Measurements from ENCODE around the gene NPM3.
A peak's percentile ranks its signal among the peaks of the same experiment; 100 is the strongest.

The NPM3 gene

GRCh38 chr10:101782811-101783735, at the start of gene NPM3:
NPM3 (minus strand) TSS chr10:101783446; CDS start chr10:101783390, 56 bp downstream.
- Mint-ChIP-seq H3K36me3 (ENCODE audit: low read depth) (peaks cover 50% of the 10 kb centered on the region), H3K27me3 (peaks cover 24% of the 10 kb centered on the region), H3K9me3 (no peaks in the 10 kb centered on the region), H3K4me3 (peak within 1 kb of the TSS; percentile 100), H3K4me1 (ENCODE audit: low read depth) (peaks cover 58% of the 10 kb centered on the region), H3K27ac (peak within 1 kb of the TSS; percentile 91)
- intact Hi-C loops (cut with micrococcal nuclease): loop anchor here (5.0 kb wide), 2 partner anchors 34 to 571 kb away; partner anchors contain the start of gene OGA

DNA sequence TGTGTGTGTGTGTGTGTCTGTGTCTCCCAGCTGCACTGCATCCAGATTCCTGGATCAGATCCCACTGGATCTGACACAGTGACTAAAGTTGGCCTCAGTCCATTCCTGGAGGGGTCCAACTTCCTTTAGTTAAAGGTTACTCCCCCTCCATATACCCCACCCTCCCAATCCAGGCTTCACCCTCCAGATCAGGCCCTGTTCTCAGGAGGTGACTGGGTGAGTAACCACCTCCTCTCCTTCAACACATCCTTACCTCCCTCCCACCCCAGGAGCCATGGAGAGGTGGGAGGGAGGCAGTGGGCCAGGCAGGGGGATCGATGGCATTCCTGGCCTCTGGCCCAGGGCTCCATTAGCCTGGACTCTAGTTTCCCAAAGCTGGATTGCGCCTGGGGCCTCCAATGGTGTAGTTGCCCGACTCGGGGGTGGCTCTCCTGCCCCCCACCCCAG, 49.1 kb upstream of the NPM3 start:
- Mint-ChIP-seq H3K9me3 (no peaks in the 10 kb centered on the region), H3K4me1 (ENCODE audit: low read depth) (peaks cover 67% of the 10 kb centered on the region), H3K27me3 (no peaks in the 10 kb centered on the region), H3K27ac (no peak overlapping the region), H3K36me3 (ENCODE audit: low read depth) (peaks cover 16% of the 10 kb centered on the region), H3K4me3 (no peak overlapping the region)
- intact Hi-C loops (cut with micrococcal nuclease): no loop called here

DNA sequence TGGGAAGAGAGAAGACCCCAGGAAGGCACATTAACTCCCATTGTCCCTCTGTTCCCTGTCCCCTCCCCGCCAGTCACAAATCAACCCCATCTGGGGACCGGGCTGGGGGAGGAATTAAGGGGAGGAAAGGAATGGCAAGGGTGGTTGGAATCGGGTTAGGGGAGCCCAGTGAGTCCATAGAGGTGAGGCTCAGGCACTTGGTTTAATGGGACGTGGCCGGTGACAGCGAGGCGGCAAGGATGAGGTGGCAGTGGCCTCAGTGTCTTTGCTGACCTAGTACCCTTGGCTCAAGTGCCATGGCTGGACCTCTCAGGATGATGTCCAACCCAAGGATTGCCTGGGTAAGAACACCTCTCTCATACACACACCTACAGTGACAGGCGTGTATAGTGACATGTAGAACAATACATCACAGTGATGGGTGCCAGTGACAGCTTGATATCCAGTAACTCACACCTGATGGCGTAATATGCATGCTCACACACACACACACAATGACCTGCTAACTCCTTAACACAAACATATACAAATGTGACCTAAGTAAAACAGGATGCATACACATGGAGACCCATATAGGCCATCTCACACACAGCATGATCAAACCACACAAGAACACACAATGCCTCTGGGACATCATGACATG, 48.0 kb upstream of the NPM3 start:
- intact Hi-C loops (cut with micrococcal nuclease): no loop called here
- H3K27ac Mint-ChIP-seq: peak overlapping the region; percentile 86

DNA sequence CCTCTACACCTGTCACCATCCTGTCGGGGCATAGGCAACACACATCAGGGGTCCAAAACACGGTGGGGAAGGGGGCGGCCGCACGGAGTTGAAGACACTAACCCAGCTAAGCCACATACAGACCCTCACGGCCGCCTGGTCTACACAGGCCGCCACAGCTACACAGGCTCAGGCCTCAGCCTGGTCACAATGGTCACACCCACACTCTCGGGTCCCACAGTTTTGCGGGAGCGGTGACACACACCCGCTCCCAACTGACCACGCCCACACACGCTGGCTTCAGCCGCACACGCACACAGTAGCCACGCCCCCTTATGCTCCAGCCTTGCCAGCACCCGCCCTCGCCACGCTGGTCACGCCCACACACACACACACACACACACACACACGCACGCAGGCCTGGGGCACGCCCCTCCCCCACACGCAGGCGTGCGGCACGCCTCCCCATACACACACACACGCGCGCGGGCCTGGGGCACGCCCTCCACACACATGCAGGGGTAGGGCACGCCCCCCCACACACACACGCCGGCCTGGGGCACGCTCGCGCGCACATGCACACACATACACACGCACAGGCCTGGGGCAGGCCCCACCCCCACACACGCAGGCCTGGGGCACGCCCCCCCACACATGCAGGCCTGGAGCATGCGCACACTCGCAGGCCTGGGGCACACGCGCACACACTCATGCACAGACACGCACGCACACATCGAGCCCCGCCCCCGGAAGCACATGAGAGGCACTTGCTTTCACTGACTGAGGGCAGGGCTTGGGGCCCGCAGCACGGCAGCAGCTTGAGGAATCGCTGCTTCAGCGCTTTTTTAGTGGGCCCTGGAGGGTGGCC, 47.3 kb upstream of the NPM3 start:
- intact Hi-C loops (cut with micrococcal nuclease): no loop called here

More for the DNA sequence above, 48.0 kb upstream of the NPM3 start:
- Mint-ChIP-seq H3K36me3 (ENCODE audit: low read depth) (peaks cover 24% of the 10 kb centered on the region), H3K4me1 (ENCODE audit: low read depth) (peaks cover 67% of the 10 kb centered on the region), H3K27me3 (no peaks in the 10 kb centered on the region), H3K9me3 (no peaks in the 10 kb centered on the region), H3K4me3 (peak overlapping the region; percentile 75)

DNA sequence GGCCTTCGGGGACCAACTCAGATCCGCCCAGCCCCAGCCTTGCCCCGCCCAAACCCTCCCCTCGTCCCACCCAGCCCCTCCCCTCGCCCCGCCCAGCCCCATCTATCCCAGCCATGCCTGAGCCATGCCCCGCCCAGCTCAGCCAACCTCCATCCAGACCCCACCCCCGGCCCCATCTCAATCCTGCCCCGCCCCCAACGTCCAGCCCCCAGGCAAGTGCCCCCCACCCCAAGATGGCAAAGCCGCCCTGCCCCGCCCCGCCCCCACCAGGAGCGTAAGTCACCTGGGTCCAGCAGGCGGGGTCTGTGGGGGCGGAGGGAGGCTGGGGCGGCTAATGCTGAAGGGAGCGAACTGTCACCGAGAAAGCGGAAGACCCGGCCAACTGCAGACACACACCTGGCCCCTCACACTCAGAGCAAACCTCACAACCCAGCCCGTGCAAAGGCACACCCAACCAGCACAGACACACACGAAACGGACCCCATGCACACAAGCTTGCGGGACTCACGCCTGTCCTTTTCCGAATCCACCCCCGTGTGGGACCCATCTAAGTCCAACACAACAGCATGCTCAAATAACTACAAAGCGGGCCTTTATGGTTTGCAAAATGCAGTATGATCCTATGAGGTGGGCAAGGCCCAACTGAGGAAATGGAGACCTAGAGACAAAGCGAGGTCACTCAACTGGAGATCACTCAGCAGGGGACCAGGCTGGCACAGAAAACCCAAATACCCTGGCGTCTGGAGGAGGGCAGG, 46.5 kb upstream of the NPM3 start:
- no peaks in the 10 kb centered on the region for H3K9me3 Mint-ChIP-seq
- H3K4me3 Mint-ChIP-seq: peak overlapping the region; percentile 75
- intact Hi-C loops (cut with micrococcal nuclease): no loop called here
- H3K27ac Mint-ChIP-seq: peak overlapping the region; percentile 86
- peaks cover 33% of the 10 kb centered on the region for H3K36me3 Mint-ChIP-seq (ENCODE audit: low read depth)
- H3K27me3 Mint-ChIP-seq: no peaks in the 10 kb centered on the region
- peaks cover 56% of the 10 kb centered on the region for H3K4me1 Mint-ChIP-seq (ENCODE audit: low read depth)

More for the DNA sequence above, 47.3 kb upstream of the NPM3 start:
- H3K4me3 Mint-ChIP-seq: peak overlapping the region; percentile 75
- peaks cover 31% of the 10 kb centered on the region for H3K36me3 Mint-ChIP-seq (ENCODE audit: low read depth)
- H3K27me3 Mint-ChIP-seq: no peaks in the 10 kb centered on the region
- no peaks in the 10 kb centered on the region for H3K9me3 Mint-ChIP-seq
- peak overlapping the region; percentile 86 for H3K27ac Mint-ChIP-seq
- peaks cover 64% of the 10 kb centered on the region for H3K4me1 Mint-ChIP-seq (ENCODE audit: low read depth)

GRCh38 chr10:101828766-101829551, 45.7 kb upstream of the NPM3 start:
- Mint-ChIP-seq H3K4me3 (no peak overlapping the region), H3K27ac (no peak overlapping the region), H3K4me1 (ENCODE audit: low read depth) (peaks cover 48% of the 10 kb centered on the region), H3K36me3 (ENCODE audit: low read depth) (peaks cover 33% of the 10 kb centered on the region), H3K9me3 (no peaks in the 10 kb centered on the region), H3K27me3 (no peaks in the 10 kb centered on the region)
- intact Hi-C loops (cut with micrococcal nuclease): no loop called here

DNA sequence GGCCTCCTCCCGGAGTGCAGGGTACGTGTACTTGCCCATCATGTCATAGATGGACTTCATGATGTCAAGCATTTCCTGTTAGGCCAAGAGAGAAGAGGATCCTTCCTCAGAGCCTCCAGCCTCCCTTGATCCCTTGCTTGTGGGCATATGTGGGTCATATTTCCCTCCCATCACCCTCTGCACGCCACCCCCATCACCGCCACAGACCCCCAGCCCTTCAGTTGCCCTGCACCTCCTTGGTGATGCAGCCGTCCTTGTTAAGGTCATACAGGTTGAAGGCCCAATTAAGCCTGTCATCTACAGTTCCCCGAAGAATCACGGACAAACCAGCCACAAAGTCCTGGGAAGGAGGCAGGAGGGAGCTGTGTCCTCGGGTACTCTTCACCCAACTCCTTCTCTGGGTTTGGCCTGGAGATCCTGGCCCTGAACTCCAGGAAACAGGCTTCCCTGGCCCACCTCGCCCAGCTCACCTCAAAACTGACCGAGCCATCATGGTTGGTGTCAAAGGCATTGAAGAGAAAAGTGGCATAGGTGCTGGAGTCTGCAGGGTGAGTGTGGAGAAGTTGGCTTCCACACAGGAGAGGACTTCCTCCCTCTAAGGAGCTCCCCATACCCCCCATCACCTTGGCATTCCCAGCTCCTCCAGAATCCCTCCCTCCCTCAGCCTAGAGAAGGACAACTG, 44.8 kb upstream of the NPM3 start:
- intact Hi-C loops (cut with micrococcal nuclease): no loop called here
- Mint-ChIP-seq H3K9me3 (no peaks in the 10 kb centered on the region), H3K27ac (no peak overlapping the region), H3K4me1 (ENCODE audit: low read depth) (peaks cover 39% of the 10 kb centered on the region), H3K36me3 (ENCODE audit: low read depth) (peaks cover 33% of the 10 kb centered on the region), H3K27me3 (no peaks in the 10 kb centered on the region), H3K4me3 (no peak overlapping the region)

DNA sequence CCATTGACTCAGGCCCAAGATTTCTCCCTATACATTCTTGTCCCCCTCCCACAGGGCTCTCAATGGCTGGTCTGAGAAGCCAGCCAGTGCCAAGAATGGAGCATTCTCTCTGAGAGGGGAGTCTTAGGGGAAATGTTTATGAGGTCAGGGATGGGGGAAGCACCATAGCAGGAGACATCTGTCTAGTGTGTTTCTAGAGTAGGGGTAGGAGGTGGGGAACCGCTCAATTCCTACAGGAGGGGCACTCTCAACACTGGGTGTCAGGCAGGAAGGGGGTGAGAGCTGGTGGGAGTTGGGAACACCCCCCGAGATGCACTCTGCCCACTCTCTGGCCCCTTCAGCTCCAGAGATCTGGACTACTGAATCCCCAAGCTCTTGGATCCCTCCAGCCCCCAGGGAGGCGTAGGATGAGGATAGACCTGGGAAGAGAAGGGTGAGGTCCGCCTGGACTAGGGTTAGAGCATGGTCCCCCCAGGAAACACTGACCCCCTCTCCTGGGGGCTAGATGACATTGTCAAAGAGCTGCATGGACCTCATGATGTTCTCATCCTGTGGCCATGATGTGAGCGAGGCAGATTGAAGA, 43.7 kb upstream of the NPM3 start:
- intact Hi-C loops (cut with micrococcal nuclease): no loop called here
- H3K27me3 Mint-ChIP-seq: no peaks in the 10 kb centered on the region
- H3K4me1 Mint-ChIP-seq (ENCODE audit: low read depth): peaks cover 31% of the 10 kb centered on the region
- H3K27ac Mint-ChIP-seq: no peak overlapping the region
- peaks cover 40% of the 10 kb centered on the region for H3K36me3 Mint-ChIP-seq (ENCODE audit: low read depth)
- no peak overlapping the region for H3K4me3 Mint-ChIP-seq
- H3K9me3 Mint-ChIP-seq: no peaks in the 10 kb centered on the region

DNA sequence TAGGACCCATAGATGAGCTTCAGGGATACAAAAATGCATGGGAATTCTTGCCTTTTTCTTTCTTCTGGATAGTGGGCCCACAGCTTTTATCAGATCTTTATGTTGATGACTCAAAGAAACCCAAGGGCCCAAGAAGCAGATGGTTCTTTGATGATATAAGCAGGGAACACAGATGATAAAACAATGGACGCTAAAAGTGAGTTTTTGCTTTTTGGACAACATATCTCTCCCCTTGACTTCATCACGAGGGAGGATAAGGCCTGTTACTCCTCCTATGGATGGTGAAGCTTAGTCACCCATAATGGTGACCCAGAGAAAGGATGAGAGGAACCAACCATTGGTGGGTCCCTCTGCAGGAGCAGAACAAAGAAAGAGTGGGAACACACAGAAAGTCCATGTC, 41.5 kb upstream of the NPM3 start:
- intact Hi-C loops (cut with micrococcal nuclease): no loop called here
- Mint-ChIP-seq H3K36me3 (ENCODE audit: low read depth) (peaks cover 40% of the 10 kb centered on the region), H3K4me3 (no peak overlapping the region), H3K4me1 (ENCODE audit: low read depth) (peaks cover 9% of the 10 kb centered on the region), H3K27me3 (no peaks in the 10 kb centered on the region), H3K27ac (no peak overlapping the region), H3K9me3 (no peaks in the 10 kb centered on the region)

DNA sequence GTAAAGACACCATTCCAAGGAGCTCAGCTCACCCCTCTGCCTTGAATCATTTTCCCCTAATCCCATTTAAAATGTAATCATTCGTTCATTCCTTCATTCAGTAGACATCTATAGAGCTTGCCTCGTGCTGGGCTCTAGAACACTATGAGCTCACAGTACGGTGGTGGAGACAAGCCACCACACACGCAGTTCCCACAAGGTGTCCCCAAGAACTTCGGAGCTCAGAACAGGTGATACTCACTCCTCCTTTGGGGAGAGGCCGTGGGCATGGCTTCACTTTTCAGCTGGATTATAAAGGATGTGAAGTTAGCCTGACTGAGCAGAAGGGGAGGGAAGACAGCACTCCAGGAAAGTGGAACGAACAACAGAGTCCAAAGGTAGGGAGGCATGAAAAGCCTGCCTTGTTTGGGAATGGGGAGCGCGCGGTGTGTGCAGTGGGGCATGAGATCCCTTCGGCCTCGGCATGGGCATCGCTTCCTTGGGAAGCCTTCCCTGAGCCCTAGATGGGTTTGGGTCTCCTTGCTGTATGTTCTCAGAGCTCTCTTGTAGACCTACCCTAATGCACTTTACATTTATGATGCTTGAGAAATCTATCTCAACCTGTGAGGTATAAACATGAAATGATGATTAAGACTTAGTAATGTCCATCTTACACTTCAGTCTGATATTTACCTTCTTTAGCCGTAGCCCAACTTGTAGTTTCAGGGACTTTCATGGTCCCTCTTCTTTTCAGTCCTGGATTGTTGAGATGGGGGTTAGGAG, 35.8 kb upstream of the NPM3 start:
- Mint-ChIP-seq H3K4me3 (peak overlapping the region; percentile 97), H3K27me3 (no peaks in the 10 kb centered on the region), H3K27ac (peak overlapping the region; percentile 99), H3K36me3 (ENCODE audit: low read depth) (peaks cover 39% of the 10 kb centered on the region), H3K9me3 (no peaks in the 10 kb centered on the region), H3K4me1 (ENCODE audit: low read depth) (peaks cover 34% of the 10 kb centered on the region)
- intact Hi-C loops (cut with micrococcal nuclease): loop anchor here (5.0 kb wide), 1 partner anchor 37 kb away; the partner anchor contains the start of gene NPM3

DNA sequence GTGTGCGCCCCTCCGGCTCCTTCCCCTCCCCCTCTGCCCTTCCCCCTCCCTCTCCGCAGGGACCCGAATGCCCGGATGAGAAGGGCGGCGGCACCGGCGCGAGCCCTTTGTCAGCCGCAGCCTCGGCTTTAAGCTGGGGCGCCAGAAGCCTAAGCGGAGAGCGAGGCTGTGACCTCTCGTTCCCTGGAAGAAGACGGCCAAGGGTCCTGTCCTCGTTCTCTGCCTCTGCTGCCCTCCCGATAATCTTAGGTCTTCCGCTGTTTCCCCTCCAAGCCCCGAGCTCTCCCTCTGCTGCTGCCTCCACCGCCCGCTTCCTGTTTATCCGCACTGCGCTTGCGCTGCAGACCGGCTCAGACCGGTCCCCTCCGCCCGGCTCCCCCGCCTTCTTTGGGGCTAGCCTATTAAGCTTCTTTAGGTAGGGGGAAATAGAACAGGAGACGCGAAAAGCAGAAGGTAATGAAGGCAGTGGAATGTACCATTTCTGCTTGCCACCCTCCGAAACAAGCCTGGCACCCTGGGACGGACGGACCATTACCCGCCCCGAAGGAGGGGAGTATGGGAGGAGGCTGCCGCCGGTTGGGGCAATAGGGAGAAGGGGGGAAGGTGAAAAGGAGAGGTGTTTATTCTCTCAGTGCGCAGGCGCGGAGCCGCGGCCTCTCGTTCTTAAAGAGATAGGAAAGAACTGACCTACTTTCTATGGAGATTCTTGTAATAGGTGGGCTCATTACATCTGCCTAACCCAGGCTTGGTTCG, 35.0 kb upstream of the NPM3 start, which contains the start of gene OGA:
OGA (minus strand) TSS at position 326 of the 753 bp plus-strand sequence. CDS start 422 bp downstream, outside the sequence.
- Mint-ChIP-seq H3K4me3 (peak within 1 kb of the TSS; percentile 97), H3K36me3 (ENCODE audit: low read depth) (peaks cover 43% of the 10 kb centered on the region), H3K27ac (peak within 1 kb of the TSS; percentile 99), H3K27me3 (no peaks in the 10 kb centered on the region), H3K9me3 (no peaks in the 10 kb centered on the region), H3K4me1 (ENCODE audit: low read depth) (peaks cover 37% of the 10 kb centered on the region)
- intact Hi-C loops (cut with micrococcal nuclease): loop anchor here (5.0 kb wide), 1 partner anchor 36 kb away; the partner anchor contains the start of gene NPM3
